ENCODE data around the gene NPW.

GRCh38 chr16:2030036-2030435 lies 10.5 kb downstream of the NPW start:
- TF ChIP-seq CTCF (IDR thresholded peaks at IDR 0.05) (no peak), POLR2A (IDR thresholded peaks at IDR 0.05) (no peak)

All from esophagus squamous epithelium (tissue), 4 donors.